GM18870 (cell line): Measurements from ENCODE around the gene RUBCNL.

ENCODE experiments used
- ATAC-seq: cut with Tn5 transposase; IDR thresholded peaks from one replicate; pipeline ENCODE4 v1.9.1; 2021; ENCODE audit warnings: moderate library complexity; ENCODE audit not compliant: unreplicated experiment

RUBCNL gene

GRCh38 chr13:46311217-46311616 is 75.8 kb downstream of the RUBCNL start:
- ATAC-seq: no peak

DNA sequence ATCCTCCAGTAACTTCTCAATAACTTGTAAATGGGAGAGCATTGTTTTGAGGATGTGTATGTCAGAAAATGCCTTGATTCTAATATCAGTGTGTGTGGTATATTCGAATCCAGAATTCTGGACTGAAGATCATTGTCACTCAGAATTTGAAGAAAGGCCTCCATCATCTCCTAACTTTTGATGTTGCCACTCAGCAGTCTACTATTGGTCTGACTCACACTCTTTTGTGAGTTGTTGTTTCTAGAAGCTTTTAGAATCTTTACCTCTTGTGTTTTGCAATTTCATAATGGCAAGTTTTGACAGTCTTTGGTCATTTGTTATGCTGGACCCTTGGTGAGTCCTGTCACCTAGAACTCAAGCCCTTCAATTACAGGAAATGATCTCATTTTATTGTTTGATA is 77.0 kb downstream of the RUBCNL start:
- no peak for ATAC-seq

DNA sequence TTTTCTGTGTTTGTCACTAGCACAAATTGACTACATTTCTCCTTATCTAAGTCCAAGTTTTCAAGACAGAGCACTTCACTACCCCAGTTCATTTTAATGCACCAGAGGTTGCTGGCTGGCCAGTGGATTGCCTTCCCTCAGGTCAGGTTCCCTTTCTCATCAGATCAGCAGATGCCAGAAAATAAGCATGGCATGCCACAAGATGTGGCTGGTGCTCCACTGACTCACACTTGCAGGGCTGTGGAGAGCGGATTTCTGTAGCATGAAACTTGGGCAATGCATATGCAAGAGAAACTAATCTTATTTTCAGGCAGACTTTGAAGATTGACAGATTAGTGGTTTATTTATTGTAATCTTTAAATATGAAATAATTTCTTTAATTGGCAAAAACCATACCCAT is 79.5 kb downstream of the RUBCNL start:
- ATAC-seq: no peak

GRCh38 chr13:46304546-46304945 is 82.5 kb downstream of the RUBCNL start:
- ATAC-seq: no peak

DNA sequence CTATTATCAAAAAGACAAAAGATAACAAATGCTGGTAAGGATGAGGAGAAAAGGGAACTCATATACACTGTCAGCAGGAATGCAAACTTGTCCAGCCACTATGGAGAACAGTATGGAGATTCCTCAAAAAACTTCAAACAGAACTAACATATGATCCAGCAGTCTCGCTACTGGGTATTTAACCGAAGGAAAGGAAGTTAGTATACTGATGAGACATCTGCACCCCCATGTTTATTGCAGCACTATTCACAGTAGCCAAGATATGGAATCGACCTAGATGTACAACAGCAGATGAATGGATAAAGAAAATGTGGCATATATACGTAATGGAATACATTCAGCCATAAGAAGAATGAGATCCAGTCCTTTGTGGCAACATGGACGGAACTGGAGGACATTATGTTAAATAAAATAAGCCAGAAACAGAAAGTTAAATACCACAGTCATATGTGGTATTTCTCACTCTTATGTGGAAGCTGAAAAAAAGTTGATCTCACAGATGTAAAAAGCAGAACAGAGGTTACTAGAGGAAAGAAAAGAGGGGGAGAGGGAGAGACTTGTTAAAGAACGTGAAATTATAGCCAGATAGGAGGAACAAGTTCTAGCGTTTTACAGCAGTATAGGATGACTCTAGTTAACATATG is 83.2 kb downstream of the RUBCNL start:
- no peak for ATAC-seq

- no peak for ATAC-seq
Measured at GRCh38 chr13:46297361-46297811, 89.7 kb downstream of the RUBCNL start.

- ATAC-seq: no peak
Measured at GRCh38 chr13:46296921-46297320, 90.1 kb downstream of the RUBCNL start.

- ATAC-seq: no peak
Measured at GRCh38 chr13:46296115-46296822, 90.8 kb downstream of the RUBCNL start.

- ATAC-seq: no peak
Measured at GRCh38 chr13:46295491-46296114, 91.4 kb downstream of the RUBCNL start.

DNA sequence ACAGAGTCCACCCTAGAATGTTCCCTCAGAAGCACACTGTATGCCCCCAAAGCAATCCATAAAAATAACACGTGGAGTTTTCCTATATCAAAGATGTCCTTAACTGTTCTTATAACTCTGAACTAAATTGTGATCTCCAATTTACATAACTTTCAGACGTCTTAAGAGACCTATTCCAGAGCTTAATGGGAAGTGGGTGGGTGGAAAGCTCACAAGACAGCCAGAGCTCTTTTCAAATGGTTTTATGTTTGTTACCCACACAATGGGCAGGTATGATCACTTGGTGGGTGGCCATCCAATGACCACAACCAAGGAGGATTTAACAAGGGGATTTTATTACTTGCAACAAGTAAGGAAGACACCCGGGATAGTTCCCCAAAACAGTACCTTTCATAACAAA is 93.6 kb downstream of the RUBCNL start:
- ATAC-seq: no peak
